OCI-LY7 (cell line): ENCODE results near the gene TAS1R2. TPM values are rescaled to one million over a fixed set of nuclear protein-coding genes. Genes with fewer than 3 reads are reported as not detected.

Source experiments
- BruUV-seq: library from RNA; stranded (reverse); fragments of 400-500 nt; replicated peaks from 2 replicates; lab custom pipeline; 2021; lab: Mats Ljungman, UMichigan
- CTCF ChIA-PET: fragments of 300-600 bp; sonication (Branson Sonifier 250); formaldehyde crosslinking; loops from one replicate; lab custom pipeline; 2022; ENCODE audit warnings: antibody characterized with exemption; ENCODE audit not compliant: unreplicated experiment; lab: Charles Lee
- POLR2A ChIA-PET: fragments of 300-600 bp; sonication (Branson Sonifier 250); formaldehyde crosslinking; loops from one replicate; lab custom pipeline; 2022; ENCODE audit warnings: antibody characterized with exemption; lab: Charles Lee
- DNase-seq: peaks from one replicate; pipeline ENCODE4 v3.0.0-alpha.2; 2015; ENCODE audit warnings: low spot score
- H2AFZ ChIP-seq: fragments of 200-600 bp; sonication (generic), shearing (Covaris generic); 2 replicates; pipeline ENCODE4 v1.6.1; 2014; ENCODE audit warnings: mild to moderate bottlenecking, antibody characterized with exemption, low read length, moderate library complexity
- H3K27ac ChIP-seq: fragments of 200-600 bp; sonication (generic); 2 replicates; pipeline ENCODE4 v1.5.1; 2014; ENCODE audit warnings: mixed run types, low read depth, mild to moderate bottlenecking, moderate library complexity, low read length, inconsistent platforms; ENCODE audit not compliant: poor library complexity, severe bottlenecking
- H3K36me3 ChIP-seq: fragments of 200-600 bp; sonication (generic); 2 replicates; pipeline ENCODE4 v1.6.1; 2014; ENCODE audit warnings: mild to moderate bottlenecking, antibody characterized with exemption, low read length, moderate library complexity, mixed read lengths; ENCODE audit not compliant: insufficient read depth
- H3K4me1 ChIP-seq: fragments of 200-600 bp; sonication (generic); 2 replicates; pipeline ENCODE4 v1.5.1; 2014; ENCODE audit warnings: mild to moderate bottlenecking, low read length; ENCODE audit not compliant: insufficient read depth, poor library complexity, severe bottlenecking
- H3K4me2 ChIP-seq: fragments of 200-600 bp; sonication (generic); 2 replicates; pipeline ENCODE4 v1.6.1; 2014; ENCODE audit warnings: mild to moderate bottlenecking, low read length
- H3K4me3 ChIP-seq: fragments of 200-600 bp; sonication (generic); 2 replicates; pipeline ENCODE4 v1.5.1; 2014; ENCODE audit warnings: mild to moderate bottlenecking, low read depth, low read length; ENCODE audit not compliant: poor library complexity, severe bottlenecking
- H3K79me2 ChIP-seq: fragments of 200-600 bp; sonication (generic); 2 replicates; pipeline ENCODE4 v1.6.1; 2016; ENCODE audit warnings: low read depth, mild to moderate bottlenecking, low read length, moderate library complexity, mixed read lengths; ENCODE audit not compliant: insufficient read depth
- H3K9me2 ChIP-seq: fragments of 200-600 bp; sonication (generic); 2 replicates; pipeline ENCODE4 v1.6.1; 2016; ENCODE audit warnings: mild to moderate bottlenecking, low read length, mixed read lengths; ENCODE audit not compliant: insufficient read depth
- H3K9me3 ChIP-seq: fragments of 200-600 bp; sonication (generic); 2 replicates; pipeline ENCODE4 v1.6.1; 2014; ENCODE audit warnings: mild to moderate bottlenecking, mixed run types, low read length, mixed read lengths
- H4K20me1 ChIP-seq: fragments of 200-600 bp; sonication (generic); 2 replicates; pipeline ENCODE4 v1.6.1; 2014; ENCODE audit warnings: mild to moderate bottlenecking, antibody characterized with exemption, low read length, moderate library complexity, mixed read lengths; ENCODE audit not compliant: insufficient read depth
- EZH2phosphoT487 ChIP-seq: fragments of 200-600 bp; sonication (generic); IDR thresholded peaks from 2 replicates; pipeline ENCODE4 v1.6.1; 2018; ENCODE audit warnings: low read depth, borderline replicate concordance, mild to moderate bottlenecking, mixed run types, antibody characterized with exemption, low read length, moderate library complexity, mixed read lengths
- intact Hi-C: fragments of 100-400 bp; cut with micrococcal nuclease; formaldehyde crosslinking; loops from one replicate; pipeline ENCODE4 v1.10.0; 2022; ENCODE audit not compliant: unreplicated experiment
- total RNA-seq, 2 experiments: library from RNA; depleted of rRNA in 1 of 2; stranded (reverse); fragments of >200 nt in 1 of 2; shearing (Covaris generic) in 1 of 2; gene quantifications; 2 replicates each; pipeline ENCODE4 v1.2.3, GENCODE V29; 2014 to 2022
- TF ChIP-seq, protein P1 (sequence below): fragments of 200-600 bp; sonication (generic); conservative IDR thresholded peaks from 2 replicates; pipeline ENCODE4 v1.5.1; 2014; ENCODE audit warnings: mild to moderate bottlenecking, antibody characterized with exemption, low read length, moderate library complexity, mixed read lengths

Gene TAS1R2
- total RNA-seq, 2 experiments from 2014 or later = not detected

GRCh38 chr1:18902523-18903290, 43.2 kb upstream of the TAS1R2 start, which contains the start of gene ALDH4A1:
ALDH4A1 (minus strand) TSS chr1:18902555; CDS start chr1:18902523, 32 bp downstream.
- no peaks in the 10 kb centered on the region for H3K9me2 ChIP-seq
- no peaks in the 10 kb centered on the region for H3K9me3 ChIP-seq
- peaks cover 15% of the 10 kb centered on the region for H3K4me1 ChIP-seq
- H2AFZ ChIP-seq = peak within 1 kb of the TSS; percentile 89
- ChIA-PET CTCF (no interaction called here), POLR2A (interaction anchor here (0.5 to 1.6 kb wide), 3 partner anchors 9 to 15 kb away, joined by 3 to 5 read pairs (median 4); no protein-coding TSS in a partner anchor)
- TF ChIP-seq, protein P1, sequence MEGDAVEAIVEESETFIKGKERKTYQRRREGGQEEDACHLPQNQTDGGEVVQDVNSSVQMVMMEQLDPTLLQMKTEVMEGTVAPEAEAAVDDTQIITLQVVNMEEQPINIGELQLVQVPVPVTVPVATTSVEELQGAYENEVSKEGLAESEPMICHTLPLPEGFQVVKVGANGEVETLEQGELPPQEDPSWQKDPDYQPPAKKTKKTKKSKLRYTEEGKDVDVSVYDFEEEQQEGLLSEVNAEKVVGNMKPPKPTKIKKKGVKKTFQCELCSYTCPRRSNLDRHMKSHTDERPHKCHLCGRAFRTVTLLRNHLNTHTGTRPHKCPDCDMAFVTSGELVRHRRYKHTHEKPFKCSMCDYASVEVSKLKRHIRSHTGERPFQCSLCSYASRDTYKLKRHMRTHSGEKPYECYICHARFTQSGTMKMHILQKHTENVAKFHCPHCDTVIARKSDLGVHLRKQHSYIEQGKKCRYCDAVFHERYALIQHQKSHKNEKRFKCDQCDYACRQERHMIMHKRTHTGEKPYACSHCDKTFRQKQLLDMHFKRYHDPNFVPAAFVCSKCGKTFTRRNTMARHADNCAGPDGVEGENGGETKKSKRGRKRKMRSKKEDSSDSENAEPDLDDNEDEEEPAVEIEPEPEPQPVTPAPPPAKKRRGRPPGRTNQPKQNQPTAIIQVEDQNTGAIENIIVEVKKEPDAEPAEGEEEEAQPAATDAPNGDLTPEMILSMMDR = no peak
- no peak for TF ChIP-seq EZH2phosphoT487
- peak within 1 kb of the TSS; percentile 85 for H3K4me2 ChIP-seq
- peak within 1 kb of the TSS; percentile 20 for H3K27ac ChIP-seq
- DNase-seq = peak; percentile 98
- intact Hi-C loops = loop anchor here (10.0 kb wide), 1 partner anchor 192 kb away; no protein-coding TSS in a partner anchor
- no peaks in the 10 kb centered on the region for H3K79me2 ChIP-seq
- no peaks in the 10 kb centered on the region for H4K20me1 ChIP-seq
- no TSS peak for BruUV-seq
- H3K4me3 ChIP-seq = peak within 1 kb of the TSS; percentile 81
- no peaks in the 10 kb centered on the region for H3K36me3 ChIP-seq

DNA sequence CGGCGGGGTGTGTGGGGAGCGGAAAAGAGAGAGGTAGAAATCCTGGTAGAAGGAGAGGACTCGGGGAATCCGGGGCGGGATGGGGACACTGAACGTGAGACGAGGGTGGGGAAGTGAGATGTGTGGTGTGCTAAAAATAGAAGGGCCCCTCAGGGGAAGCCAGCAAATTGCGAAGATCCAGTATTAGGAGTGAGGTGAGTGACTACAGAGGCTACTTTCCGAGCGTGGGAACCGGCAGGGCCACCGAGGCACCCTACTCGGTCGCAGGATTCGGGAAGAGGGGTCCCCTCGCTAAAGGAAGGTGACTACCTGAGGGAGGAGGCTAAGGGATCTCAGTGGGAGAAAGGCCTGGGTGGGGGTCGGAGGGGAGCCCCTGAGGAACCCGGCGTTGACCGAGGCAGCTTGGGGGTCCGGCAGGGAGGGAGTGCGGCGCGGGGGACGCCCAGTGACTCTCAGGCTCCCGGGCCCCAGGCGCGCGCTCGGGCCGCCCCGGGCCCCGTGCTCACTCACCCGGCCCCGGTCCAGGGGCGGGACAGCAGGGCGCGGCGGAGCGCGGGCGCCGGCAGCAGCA, 42.6 kb upstream of the TAS1R2 start:
- ChIA-PET POLR2A (interaction anchor here (0.9 to 1.6 kb wide), 2 partner anchors 9 to 10 kb away, joined by 3 to 5 read pairs; no protein-coding TSS in a partner anchor), CTCF (no interaction called here)
- Histone ChIP-seq H3K4me1 (peaks cover 12% of the 10 kb centered on the region), H2AFZ (peak overlapping the region; percentile 89), H3K79me2 (no peaks in the 10 kb centered on the region), H3K4me3 (peak overlapping the region; percentile 81), H3K36me3 (no peaks in the 10 kb centered on the region), H3K9me2 (no peaks in the 10 kb centered on the region), H3K4me2 (peak overlapping the region; percentile 85), H3K9me3 (no peaks in the 10 kb centered on the region), H3K27ac (no peak overlapping the region), H4K20me1 (no peaks in the 10 kb centered on the region)
- TF ChIP-seq, protein P1 = no peak
- TF ChIP-seq EZH2phosphoT487 = no peak
- no TSS peak for BruUV-seq
- intact Hi-C loops = loop anchor here (10.0 kb wide), 1 partner anchor 193 kb away; no protein-coding TSS in a partner anchor
- peak; percentile 26 for DNase-seq
